HepG2 (cell line): ENCODE measurements around the gene UBXN1. TPM values are rescaled to one million over a fixed set of nuclear protein-coding genes. Genes with fewer than 3 reads are reported as not detected.
A peak's percentile ranks its signal among the peaks of the same experiment; 100 is the strongest.

Experiments
- ELF4 ChIP-seq: sonication (generic); formaldehyde crosslinking; IDR thresholded peaks from 2 replicates; pipeline ENCODE4 v1.5.0; 2020; ENCODE audit warnings: missing genetic modification reagents, mild to moderate bottlenecking, moderate library complexity, borderline replicate concordance
- REPIN1 ChIP-seq: sonication (generic); formaldehyde crosslinking; IDR thresholded peaks from 2 replicates; pipeline ENCODE4 v1.8.0; 2022; ENCODE audit warnings: missing genetic modification reagents, low read depth, mild to moderate bottlenecking, borderline replicate concordance
- TBX2 ChIP-seq: sonication (generic); formaldehyde crosslinking; IDR thresholded peaks from 2 replicates; pipeline ENCODE4 v1.5.0; 2020; ENCODE audit warnings: missing genetic modification reagents, mild to moderate bottlenecking, borderline replicate concordance
- ZMYM3 ChIP-seq: sonication (generic); formaldehyde crosslinking; IDR thresholded peaks from 2 replicates; pipeline ENCODE4 v1.5.1; 2020; ENCODE audit warnings: mild to moderate bottlenecking, missing genetic modification reagents
- ZNF367 ChIP-seq: sonication (generic); formaldehyde crosslinking; IDR thresholded peaks from 2 replicates; pipeline ENCODE4 v1.4.0; 2020; ENCODE audit warnings: missing genetic modification reagents, borderline replicate concordance
- ZNF790 ChIP-seq: sonication (generic); formaldehyde crosslinking; IDR thresholded peaks from 2 replicates; pipeline ENCODE4 v1.8.0; 2022; ENCODE audit warnings: missing genetic modification reagents, mild to moderate bottlenecking, borderline replicate concordance
- polyA plus RNA-seq, 8 experiments: library from polyadenylated mRNA; depleted of rRNA in 3 of 8; stranded (reverse) in 7 of 8; unstranded in 1 of 8; fragments of >200 nt; fragmentation: Illumina TruSeq in 4 of 8; extraction: Trizol in 4 of 8; gene quantifications; 2 replicates each; pipeline versions ENCODE4 v1.2.1 to v1.2.3, GENCODE V29; 2011 to 2016; ENCODE audit warnings: low read depth in 4 of 8, missing spikeins in 1 of 8, mixed read lengths in 1 of 8; ENCODE audit not compliant: insufficient read depth in 1 of 8
- total RNA-seq, 5 experiments: library from RNA; depleted of rRNA; stranded (reverse); fragments of >200 nt; fragmentation: Illumina TruSeq; extraction: Trizol; gene quantifications; 2 replicates each; pipeline ENCODE4 v1.2.3, GENCODE V29; 2016; ENCODE audit warnings: low read depth in 1 of 5
- TF ChIP-seq, protein P1 (sequence below), 2 experiments: fragments of 450-650 bp in 1 of 2; sonication (generic) in 1 of 2; formaldehyde crosslinking in 1 of 2; IDR thresholded peaks; 2 replicates each; pipeline versions ENCODE4 v1.6.1 to v1.8.0; 2016 to 2022; ENCODE audit warnings: antibody characterized with exemption in 1 of 2, mild to moderate bottlenecking in 1 of 2, missing genetic modification reagents in 1 of 2
- TF ChIP-seq, protein P2 (sequence below): sonication (generic); formaldehyde crosslinking; conservative IDR thresholded peaks from 2 replicates; pipeline ENCODE4 v1.4.0; 2020; ENCODE audit warnings: mild to moderate bottlenecking, missing genetic modification reagents, moderate library complexity
- TF ChIP-seq, protein P3 (sequence below): sonication (generic); formaldehyde crosslinking; IDR thresholded peaks from 2 replicates; pipeline ENCODE4 v1.4.0; 2020; ENCODE audit warnings: missing genetic modification reagents, mild to moderate bottlenecking, borderline replicate concordance

UBXN1 gene
- total and polyA plus RNA-seq, 2 of the 13 experiments (the other 11 are each of a cell fraction or from before 2014, with no cell fraction given): 47.5 to 52.4 TPM

DNA sequence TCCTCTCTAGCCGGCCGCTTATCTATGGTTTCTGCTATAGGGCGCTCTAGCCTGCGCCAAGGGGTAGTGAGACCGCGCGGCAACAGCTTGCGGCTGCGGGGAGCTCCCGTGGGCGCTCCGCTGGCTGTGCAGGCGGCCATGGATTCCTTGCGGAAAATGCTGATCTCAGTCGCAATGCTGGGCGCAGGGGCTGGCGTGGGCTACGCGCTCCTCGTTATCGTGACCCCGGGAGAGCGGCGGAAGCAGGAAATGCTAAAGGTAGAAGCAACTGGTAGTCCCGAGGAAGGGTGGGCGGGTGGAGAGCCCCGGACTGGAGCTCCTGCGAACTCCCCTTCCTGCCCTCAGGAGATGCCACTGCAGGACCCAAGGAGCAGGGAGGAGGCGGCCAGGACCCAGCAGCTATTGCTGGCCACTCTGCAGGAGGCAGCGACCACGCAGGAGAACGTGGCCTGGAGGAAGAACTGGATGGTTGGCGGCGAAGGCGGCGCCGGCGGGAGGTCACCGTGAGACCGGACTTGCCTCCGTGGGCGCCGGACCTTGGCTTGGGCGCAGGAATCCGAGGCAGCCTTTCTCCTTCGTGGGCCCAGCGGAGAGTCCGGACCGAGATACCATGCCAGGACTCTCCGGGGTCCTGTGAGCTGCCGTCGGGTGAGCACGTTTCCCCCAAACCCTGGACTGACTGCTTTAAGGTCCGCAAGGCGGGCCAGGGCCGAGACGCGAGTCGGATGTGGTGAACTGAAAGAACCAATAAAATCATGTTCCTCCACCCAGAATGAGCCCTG, 7.1 kb downstream of the UBXN1 start, which contains the start of the genes LBHD1 and UQCC3 (continued):
- TF ChIP-seq ZNF367 (CRISPR knock-in tag) (no peak), ELF4 (CRISPR knock-in tag) (peak; percentile 90), REPIN1 (CRISPR knock-in tag) (no peak), ZMYM3 (CRISPR knock-in tag) (0 out of 2 replicates have a peak, but pooled peaks have one; percentile 29), ZNF790 (no peak), TBX2 (peak; percentile 47)
- TF ChIP-seq, protein P1, sequence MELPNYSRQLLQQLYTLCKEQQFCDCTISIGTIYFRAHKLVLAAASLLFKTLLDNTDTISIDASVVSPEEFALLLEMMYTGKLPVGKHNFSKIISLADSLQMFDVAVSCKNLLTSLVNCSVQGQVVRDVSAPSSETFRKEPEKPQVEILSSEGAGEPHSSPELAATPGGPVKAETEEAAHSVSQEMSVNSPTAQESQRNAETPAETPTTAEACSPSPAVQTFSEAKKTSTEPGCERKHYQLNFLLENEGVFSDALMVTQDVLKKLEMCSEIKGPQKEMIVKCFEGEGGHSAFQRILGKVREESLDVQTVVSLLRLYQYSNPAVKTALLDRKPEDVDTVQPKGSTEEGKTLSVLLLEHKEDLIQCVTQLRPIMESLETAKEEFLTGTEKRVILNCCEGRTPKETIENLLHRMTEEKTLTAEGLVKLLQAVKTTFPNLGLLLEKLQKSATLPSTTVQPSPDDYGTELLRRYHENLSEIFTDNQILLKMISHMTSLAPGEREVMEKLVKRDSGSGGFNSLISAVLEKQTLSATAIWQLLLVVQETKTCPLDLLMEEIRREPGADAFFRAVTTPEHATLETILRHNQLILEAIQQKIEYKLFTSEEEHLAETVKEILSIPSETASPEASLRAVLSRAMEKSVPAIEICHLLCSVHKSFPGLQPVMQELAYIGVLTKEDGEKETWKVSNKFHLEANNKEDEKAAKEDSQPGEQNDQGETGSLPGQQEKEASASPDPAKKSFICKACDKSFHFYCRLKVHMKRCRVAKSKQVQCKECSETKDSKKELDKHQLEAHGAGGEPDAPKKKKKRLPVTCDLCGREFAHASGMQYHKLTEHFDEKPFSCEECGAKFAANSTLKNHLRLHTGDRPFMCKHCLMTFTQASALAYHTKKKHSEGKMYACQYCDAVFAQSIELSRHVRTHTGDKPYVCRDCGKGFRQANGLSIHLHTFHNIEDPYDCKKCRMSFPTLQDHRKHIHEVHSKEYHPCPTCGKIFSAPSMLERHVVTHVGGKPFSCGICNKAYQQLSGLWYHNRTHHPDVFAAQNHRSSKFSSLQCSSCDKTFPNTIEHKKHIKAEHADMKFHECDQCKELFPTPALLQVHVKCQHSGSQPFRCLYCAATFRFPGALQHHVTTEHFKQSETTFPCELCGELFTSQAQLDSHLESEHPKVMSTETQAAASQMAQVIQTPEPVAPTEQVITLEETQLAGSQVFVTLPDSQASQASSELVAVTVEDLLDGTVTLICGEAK (IDR thresholded peaks at IDR 0.05): no peak
- TF ChIP-seq, protein P1 (CRISPR knock-in tag; IDR thresholded peaks at IDR 0.05): peak; percentile 72; the same call in 1 of the 2 replicates
- TF ChIP-seq, protein P2, sequence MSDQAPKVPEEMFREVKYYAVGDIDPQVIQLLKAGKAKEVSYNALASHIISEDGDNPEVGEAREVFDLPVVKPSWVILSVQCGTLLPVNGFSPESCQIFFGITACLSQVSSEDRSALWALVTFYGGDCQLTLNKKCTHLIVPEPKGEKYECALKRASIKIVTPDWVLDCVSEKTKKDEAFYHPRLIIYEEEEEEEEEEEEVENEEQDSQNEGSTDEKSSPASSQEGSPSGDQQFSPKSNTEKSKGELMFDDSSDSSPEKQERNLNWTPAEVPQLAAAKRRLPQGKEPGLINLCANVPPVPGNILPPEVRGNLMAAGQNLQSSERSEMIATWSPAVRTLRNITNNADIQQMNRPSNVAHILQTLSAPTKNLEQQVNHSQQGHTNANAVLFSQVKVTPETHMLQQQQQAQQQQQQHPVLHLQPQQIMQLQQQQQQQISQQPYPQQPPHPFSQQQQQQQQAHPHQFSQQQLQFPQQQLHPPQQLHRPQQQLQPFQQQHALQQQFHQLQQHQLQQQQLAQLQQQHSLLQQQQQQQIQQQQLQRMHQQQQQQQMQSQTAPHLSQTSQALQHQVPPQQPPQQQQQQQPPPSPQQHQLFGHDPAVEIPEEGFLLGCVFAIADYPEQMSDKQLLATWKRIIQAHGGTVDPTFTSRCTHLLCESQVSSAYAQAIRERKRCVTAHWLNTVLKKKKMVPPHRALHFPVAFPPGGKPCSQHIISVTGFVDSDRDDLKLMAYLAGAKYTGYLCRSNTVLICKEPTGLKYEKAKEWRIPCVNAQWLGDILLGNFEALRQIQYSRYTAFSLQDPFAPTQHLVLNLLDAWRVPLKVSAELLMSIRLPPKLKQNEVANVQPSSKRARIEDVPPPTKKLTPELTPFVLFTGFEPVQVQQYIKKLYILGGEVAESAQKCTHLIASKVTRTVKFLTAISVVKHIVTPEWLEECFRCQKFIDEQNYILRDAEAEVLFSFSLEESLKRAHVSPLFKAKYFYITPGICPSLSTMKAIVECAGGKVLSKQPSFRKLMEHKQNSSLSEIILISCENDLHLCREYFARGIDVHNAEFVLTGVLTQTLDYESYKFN (CRISPR knock-in tag): no peak; the same call in 1 of the 2 replicates
- TF ChIP-seq, protein P3, sequence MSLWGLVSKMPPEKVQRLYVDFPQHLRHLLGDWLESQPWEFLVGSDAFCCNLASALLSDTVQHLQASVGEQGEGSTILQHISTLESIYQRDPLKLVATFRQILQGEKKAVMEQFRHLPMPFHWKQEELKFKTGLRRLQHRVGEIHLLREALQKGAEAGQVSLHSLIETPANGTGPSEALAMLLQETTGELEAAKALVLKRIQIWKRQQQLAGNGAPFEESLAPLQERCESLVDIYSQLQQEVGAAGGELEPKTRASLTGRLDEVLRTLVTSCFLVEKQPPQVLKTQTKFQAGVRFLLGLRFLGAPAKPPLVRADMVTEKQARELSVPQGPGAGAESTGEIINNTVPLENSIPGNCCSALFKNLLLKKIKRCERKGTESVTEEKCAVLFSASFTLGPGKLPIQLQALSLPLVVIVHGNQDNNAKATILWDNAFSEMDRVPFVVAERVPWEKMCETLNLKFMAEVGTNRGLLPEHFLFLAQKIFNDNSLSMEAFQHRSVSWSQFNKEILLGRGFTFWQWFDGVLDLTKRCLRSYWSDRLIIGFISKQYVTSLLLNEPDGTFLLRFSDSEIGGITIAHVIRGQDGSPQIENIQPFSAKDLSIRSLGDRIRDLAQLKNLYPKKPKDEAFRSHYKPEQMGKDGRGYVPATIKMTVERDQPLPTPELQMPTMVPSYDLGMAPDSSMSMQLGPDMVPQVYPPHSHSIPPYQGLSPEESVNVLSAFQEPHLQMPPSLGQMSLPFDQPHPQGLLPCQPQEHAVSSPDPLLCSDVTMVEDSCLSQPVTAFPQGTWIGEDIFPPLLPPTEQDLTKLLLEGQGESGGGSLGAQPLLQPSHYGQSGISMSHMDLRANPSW (CRISPR knock-in tag): 0 out of 2 replicates have a peak, but pooled peaks have one; percentile 63
